HCT116 (cell line): ENCODE results near the gene FDXR. TPM values are rescaled to one million over a fixed set of nuclear protein-coding genes. Genes with fewer than 3 reads are reported as not detected.

Experiments
- ATAC-seq: fragments of 200-7000 bp; cut with Tn5 transposase; 2 replicates; pipeline ENCODE4 v1.9.1; 2020; ENCODE audit warnings: mild to moderate bottlenecking, moderate library complexity
- BruUV-seq: library from RNA; stranded (reverse); fragments of 400-500 nt; replicated peaks from 2 replicates; lab custom pipeline; 2021; lab: Mats Ljungman, UMichigan
- CTCF ChIA-PET: fragments of 300-600 bp; sonication (Branson Sonifier 250); formaldehyde crosslinking; loops from one replicate; lab custom pipeline; 2021; ENCODE audit warnings: antibody characterized with exemption; lab: Charles Lee
- POLR2A ChIA-PET: fragments of 300-600, 350-600 bp; sonication (Branson Sonifier 250); formaldehyde crosslinking; loops from one replicate; lab custom pipeline; 2021; ENCODE audit warnings: antibody characterized with exemption; lab: Charles Lee
- RAD21 ChIA-PET, 2 experiments: fragments of 300-600 bp; sonication (Branson Sonifier 250); formaldehyde crosslinking; loops; one replicate each; lab custom pipeline; 2023; ENCODE audit warnings: low total read pairs in 2 of 2; ENCODE audit not compliant: uncharacterized antibody in 2 of 2, unreplicated experiment in 2 of 2, low non-redundant PET in 1 of 2; lab: Charles Lee
- DNase-seq: peaks from one replicate; pipeline ENCODE4 v3.0.0-alpha.2; 2010; ENCODE audit warnings: low read depth, low spot score
- H2AFZ ChIP-seq: fragments of 200-600 bp; shearing (Covaris generic), sonication (generic); 2 replicates; pipeline ENCODE4 v1.6.1; 2017; ENCODE audit warnings: low read depth, mixed run types, mixed read lengths, antibody characterized with exemption, low read length; ENCODE audit not compliant: poor library complexity, severe bottlenecking
- H3K27ac ChIP-seq: 2 replicates; pipeline ENCODE4 v1.5.1; 2012; ENCODE audit warnings: low read depth, low read length
- H3K27me3 ChIP-seq: fragments of 200-600 bp; sonication (generic); 2 replicates; pipeline ENCODE4 v1.6.1; 2016; ENCODE audit warnings: mixed run types, low read length, mixed read lengths; ENCODE audit not compliant: insufficient read depth
- H3K36me3 ChIP-seq, 2 experiments: fragments of 200-500 bp in 1 of 2; fragments of 200-600 bp in 1 of 2; sonication (Bioruptor generic) in 1 of 2; sonication (generic) in 1 of 2; 2 replicates each; pipeline versions ENCODE4 v1.5.1 to v1.6.1; 2014 to 2016; ENCODE audit warnings: low read length in 2 of 2, inconsistent platforms in 1 of 2, mixed read lengths in 1 of 2, mixed run types in 1 of 2; ENCODE audit not compliant: insufficient read depth in 2 of 2, control insufficient read depth in 1 of 2
- H3K4me1 ChIP-seq, 2 experiments: fragments of 200-600 bp in 1 of 2; sonication (generic) in 1 of 2; 2 replicates each; pipeline versions ENCODE4 v1.5.1 to v1.6.1; 2012 to 2017; ENCODE audit warnings: low read length in 2 of 2, inconsistent platforms in 1 of 2, mild to moderate bottlenecking in 1 of 2, mixed read lengths in 1 of 2, mixed run types in 1 of 2, moderate library complexity in 1 of 2; ENCODE audit not compliant: insufficient read depth in 2 of 2, control insufficient read depth in 1 of 2
- H3K4me2 ChIP-seq: fragments of 200-600 bp; sonication (generic); 2 replicates; pipeline ENCODE4 v1.6.1; 2017; ENCODE audit warnings: mixed run types, low read length, mixed read lengths
- H3K4me3 ChIP-seq, 2 experiments: fragments of 200-600 bp in 1 of 2; sonication (generic) in 1 of 2; replicated peaks in 1 of 2; 2 replicates each; pipeline ENCODE4 v1.5.1; 2011 to 2016; ENCODE audit warnings: low read length in 2 of 2, control low read depth in 1 of 2, low read depth in 1 of 2, mild to moderate bottlenecking in 1 of 2, mixed read lengths in 1 of 2, mixed run types in 1 of 2
- H3K79me2 ChIP-seq: fragments of 200-600 bp; sonication (generic); 2 replicates; pipeline ENCODE4 v1.6.1; 2017; ENCODE audit warnings: mild to moderate bottlenecking, mixed run types, low read length, moderate library complexity, mixed read lengths; ENCODE audit not compliant: insufficient read depth
- H3K9ac ChIP-seq: fragments of 200-600 bp; sonication (generic); 2 replicates; pipeline ENCODE4 v1.6.1; 2016; ENCODE audit warnings: low read length, mixed read lengths
- H3K9me2 ChIP-seq: fragments of 200-600 bp; sonication (generic), shearing (Covaris generic); 2 replicates; pipeline ENCODE4 v1.6.1; 2017; ENCODE audit warnings: mixed run types, mild to moderate bottlenecking, moderate library complexity; ENCODE audit not compliant: insufficient read depth
- H3K9me3 ChIP-seq, 2 experiments: fragments of 200-500 bp in 1 of 2; fragments of 200-600 bp in 1 of 2; sonication (Bioruptor generic) in 1 of 2; sonication (generic) in 1 of 2; 2 replicates each; pipeline ENCODE4 v1.6.1; 2014 to 2017; ENCODE audit warnings: low read length in 2 of 2, mixed read lengths in 2 of 2, inconsistent platforms in 1 of 2, low read depth in 1 of 2, mild to moderate bottlenecking in 1 of 2, mixed run types in 1 of 2, moderate library complexity in 1 of 2; ENCODE audit not compliant: control insufficient read depth in 1 of 2, insufficient read depth in 1 of 2
- H4K20me1 ChIP-seq: fragments of 200-600 bp; sonication (generic), shearing (Covaris generic); 2 replicates; pipeline ENCODE4 v1.6.1; 2017; ENCODE audit warnings: mixed run types, mild to moderate bottlenecking, moderate library complexity; ENCODE audit not compliant: insufficient read depth
- MAX ChIP-seq: IDR thresholded peaks from 2 replicates; pipeline ENCODE4 v1.6.1; 2012
- POLR2A ChIP-seq: IDR thresholded peaks from 2 replicates; pipeline ENCODE4 v1.7.0; 2011; ENCODE audit warnings: borderline replicate concordance; ENCODE audit not compliant: insufficient read depth, insufficient read length; ENCODE audit errors: extremely low read depth
- SRF ChIP-seq: IDR thresholded peaks from 2 replicates; pipeline ENCODE4 v1.6.1; 2012; ENCODE audit warnings: low read depth
- TCF7L2 ChIP-seq: IDR thresholded peaks from 2 replicates; pipeline ENCODE4 v1.7.0; 2011; ENCODE audit warnings: borderline replicate concordance, inconsistent platforms; ENCODE audit not compliant: insufficient read depth, insufficient read length; ENCODE audit errors: extremely low read depth
- intact Hi-C: fragments of 100-400 bp; cut with micrococcal nuclease; formaldehyde crosslinking; loops from 2 replicates; pipeline ENCODE4 v1.10.0; 2022
- total RNA-seq: library from RNA; stranded (reverse); gene quantifications from one replicate; pipeline ENCODE4 v1.2.1, GENCODE V29; 2021; ENCODE audit not compliant: unreplicated experiment
- TF ChIP-seq, protein P1 (sequence below): IDR thresholded peaks from 2 replicates; pipeline ENCODE4 v1.6.1; 2012

The FDXR gene
- total RNA-seq, 1 experiment from 2014 or later, result 98.8 TPM

GRCh38 chr17:74825952-74826719 lies 46.7 kb downstream of the FDXR start (continued):
- TF ChIP-seq SRF (no peak), TCF7L2 (no peak)

DNA sequence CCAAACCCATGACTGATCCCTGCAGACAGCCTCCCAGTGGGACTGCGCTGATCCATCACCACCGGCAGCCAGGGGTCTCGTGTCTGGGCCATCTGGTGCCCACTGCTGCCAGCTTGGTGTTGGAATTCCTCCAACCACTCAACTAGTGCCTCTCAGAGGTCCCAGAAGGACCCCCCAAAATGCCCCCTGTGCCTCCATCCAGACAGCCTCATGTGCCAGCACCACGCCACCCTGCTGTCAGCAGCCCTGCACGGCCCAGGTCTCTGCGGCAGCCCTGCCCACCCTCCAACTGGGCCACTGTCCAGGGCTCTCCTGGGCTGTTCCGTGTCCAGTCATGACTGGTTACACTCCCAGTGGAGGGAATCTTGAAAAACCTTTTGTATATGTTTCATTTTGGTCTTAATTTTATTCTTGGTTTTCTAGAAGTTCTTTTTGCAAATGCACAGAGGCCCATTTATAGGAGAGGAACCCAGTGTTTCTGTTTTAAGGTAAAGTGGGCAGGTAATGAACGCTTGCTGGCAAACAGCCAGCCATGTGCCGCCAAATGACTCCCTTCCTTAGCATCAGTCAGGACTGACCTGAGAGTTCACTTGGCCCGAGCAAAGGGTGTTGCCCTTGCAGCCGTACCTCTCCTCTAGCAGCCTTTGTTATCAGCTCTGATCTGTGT lies 47.7 kb downstream of the FDXR start:
- POLR2A ChIA-PET, result no interaction called here
- no peaks in the 10 kb centered on the region for H3K4me1 ChIP-seq

More for the DNA sequence above, 47.7 kb downstream of the FDXR start:
- no peaks in the 10 kb centered on the region for H3K36me3 ChIP-seq
- BruUV-seq, result no TSS peak
- ChIA-PET CTCF (no interaction called here), RAD21 (no interaction called here)
- no peak overlapping the region for H3K4me2 ChIP-seq
- DNase-seq, result no peak
- no peak for ATAC-seq
- H3K27me3 ChIP-seq, result no peaks in the 10 kb centered on the region
- H4K20me1 ChIP-seq, result no peaks in the 10 kb centered on the region
- no peaks in the 10 kb centered on the region for H3K9me3 ChIP-seq
- H3K4me3 ChIP-seq, result no peak overlapping the region
- no peaks in the 10 kb centered on the region for H3K9me2 ChIP-seq
- H3K27ac ChIP-seq, result no peak overlapping the region
- H3K79me2 ChIP-seq, result no peaks in the 10 kb centered on the region
- TF ChIP-seq MAX (no peak), POLR2A (no peak)
- TF ChIP-seq, protein P1, sequence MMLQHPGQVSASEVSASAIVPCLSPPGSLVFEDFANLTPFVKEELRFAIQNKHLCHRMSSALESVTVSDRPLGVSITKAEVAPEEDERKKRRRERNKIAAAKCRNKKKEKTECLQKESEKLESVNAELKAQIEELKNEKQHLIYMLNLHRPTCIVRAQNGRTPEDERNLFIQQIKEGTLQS, result no peak
- intact Hi-C loops, result no loop called here
- H2AFZ ChIP-seq, result no peak overlapping the region
- H3K9ac ChIP-seq, result no peak overlapping the region
